ENCODE measurements around the gene NHSL2. TPM values are rescaled to one million over a fixed set of nuclear protein-coding genes. Genes with fewer than 3 reads are reported as not detected.

Gene NHSL2
- total RNA-seq, 2 donors from 2014 or later: 1.0 to 4.1 TPM

DNA sequence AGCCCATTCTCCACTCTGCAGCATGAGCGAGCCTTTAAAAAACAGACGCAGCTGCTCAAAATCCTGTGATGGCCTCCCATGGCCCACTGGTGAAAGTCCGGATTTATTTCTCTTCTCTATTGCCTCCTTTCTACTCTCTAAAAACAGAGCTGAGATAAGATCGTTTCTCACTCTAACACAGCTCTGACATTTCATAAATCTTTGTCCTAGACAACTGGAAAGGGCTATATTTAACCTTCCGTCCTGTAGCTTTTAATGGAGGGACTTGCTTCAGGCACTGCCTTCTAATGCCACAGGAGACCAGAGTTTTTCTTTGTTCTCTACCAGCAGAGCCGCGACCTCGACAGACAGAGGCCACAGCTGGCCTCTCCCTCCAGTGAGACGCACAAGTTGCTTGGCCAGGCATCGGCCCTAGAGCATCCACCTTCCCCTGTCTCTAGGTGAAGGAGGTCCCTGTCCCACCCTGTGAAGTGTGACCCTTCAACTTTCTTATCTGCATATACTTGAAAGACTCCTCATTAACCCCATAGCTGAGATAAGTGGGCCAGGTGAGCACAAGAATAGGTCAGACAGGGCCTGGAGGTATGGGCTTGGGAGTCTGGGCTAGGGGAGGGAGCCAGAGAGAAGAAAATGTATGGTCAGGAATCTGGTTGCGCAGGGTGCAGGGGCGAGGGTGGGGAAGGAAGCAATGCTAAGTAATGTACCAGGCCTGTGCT, 171.1 kb downstream of the NHSL2 start:
- no peaks in the 10 kb centered on the region for H3K4me1 ChIP-seq
- TF ChIP-seq, protein P1, sequence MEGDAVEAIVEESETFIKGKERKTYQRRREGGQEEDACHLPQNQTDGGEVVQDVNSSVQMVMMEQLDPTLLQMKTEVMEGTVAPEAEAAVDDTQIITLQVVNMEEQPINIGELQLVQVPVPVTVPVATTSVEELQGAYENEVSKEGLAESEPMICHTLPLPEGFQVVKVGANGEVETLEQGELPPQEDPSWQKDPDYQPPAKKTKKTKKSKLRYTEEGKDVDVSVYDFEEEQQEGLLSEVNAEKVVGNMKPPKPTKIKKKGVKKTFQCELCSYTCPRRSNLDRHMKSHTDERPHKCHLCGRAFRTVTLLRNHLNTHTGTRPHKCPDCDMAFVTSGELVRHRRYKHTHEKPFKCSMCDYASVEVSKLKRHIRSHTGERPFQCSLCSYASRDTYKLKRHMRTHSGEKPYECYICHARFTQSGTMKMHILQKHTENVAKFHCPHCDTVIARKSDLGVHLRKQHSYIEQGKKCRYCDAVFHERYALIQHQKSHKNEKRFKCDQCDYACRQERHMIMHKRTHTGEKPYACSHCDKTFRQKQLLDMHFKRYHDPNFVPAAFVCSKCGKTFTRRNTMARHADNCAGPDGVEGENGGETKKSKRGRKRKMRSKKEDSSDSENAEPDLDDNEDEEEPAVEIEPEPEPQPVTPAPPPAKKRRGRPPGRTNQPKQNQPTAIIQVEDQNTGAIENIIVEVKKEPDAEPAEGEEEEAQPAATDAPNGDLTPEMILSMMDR (IDR thresholded peaks at IDR 0.05): no peak
- no peaks in the 10 kb centered on the region for H3K9me3 ChIP-seq
- no peaks in the 10 kb centered on the region for H3K27me3 ChIP-seq
- H3K9ac ChIP-seq (ENCODE audit: low read depth in 2 of 2, low read length in 2 of 2): no peak overlapping the region
- intact Hi-C loops (cut with DNase I): no loop called here
- no peak overlapping the region for H3K4me3 ChIP-seq
- no peak for DNase-seq
- no peaks in the 10 kb centered on the region for H3K36me3 ChIP-seq
- H3K27ac ChIP-seq: no peak overlapping the region

GRCh38 chrX:72083291-72083690, 172.6 kb downstream of the NHSL2 start:
- no peaks in the 10 kb centered on the region for H3K36me3 ChIP-seq
- intact Hi-C loops (cut with DNase I): no loop called here
- no peaks in the 10 kb centered on the region for H3K27me3 ChIP-seq

GRCh38 chrX:72084114-72084513, 173.5 kb downstream of the NHSL2 start:
- DNase-seq: no peak
- Histone ChIP-seq H3K9ac (ENCODE audit: low read depth in 2 of 2, low read length in 2 of 2) (no peak overlapping the region), H3K27me3 (no peaks in the 10 kb centered on the region), H3K4me1 (no peaks in the 10 kb centered on the region), H3K9me3 (no peaks in the 10 kb centered on the region), H3K36me3 (no peaks in the 10 kb centered on the region), H3K4me3 (no peak overlapping the region), H3K27ac (no peak overlapping the region)
- intact Hi-C loops (cut with DNase I): no loop called here
- TF ChIP-seq, protein P1 (IDR thresholded peaks at IDR 0.05): no peak

More at GRCh38 chrX:72083291-72083690, 172.6 kb downstream of the NHSL2 start:
- TF ChIP-seq, protein P1 (IDR thresholded peaks at IDR 0.05): no peak
- Histone ChIP-seq H3K4me1 (no peaks in the 10 kb centered on the region), H3K4me3 (no peak overlapping the region), H3K27ac (no peak overlapping the region), H3K9me3 (no peaks in the 10 kb centered on the region), H3K9ac (ENCODE audit: low read depth in 2 of 2, low read length in 2 of 2) (no peak overlapping the region)
- no peak for DNase-seq

DNA sequence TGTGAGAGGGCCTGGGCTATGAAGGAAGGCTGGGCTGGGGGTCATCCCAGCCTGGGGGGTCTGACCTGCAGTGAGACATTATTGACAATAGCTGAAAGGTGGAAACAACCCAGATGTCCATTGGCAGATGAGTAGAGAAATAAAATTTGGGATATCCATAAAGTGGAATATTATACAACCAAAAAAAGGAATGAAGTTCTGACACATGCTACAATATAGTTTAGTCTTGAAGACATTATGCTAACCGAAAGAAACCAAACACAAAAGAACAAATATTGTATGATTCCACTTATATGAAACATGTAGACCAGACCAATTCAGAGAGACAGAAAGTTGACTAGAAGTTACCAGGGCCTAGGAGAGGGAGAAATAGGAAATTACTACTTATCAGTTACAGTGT, 176.3 kb downstream of the NHSL2 start:
- H3K4me3 ChIP-seq: no peak overlapping the region
- no peaks in the 10 kb centered on the region for H3K4me1 ChIP-seq
- H3K27me3 ChIP-seq: no peaks in the 10 kb centered on the region
- H3K36me3 ChIP-seq: no peaks in the 10 kb centered on the region
- no peaks in the 10 kb centered on the region for H3K9me3 ChIP-seq
- DNase-seq: no peak
- intact Hi-C loops (cut with DNase I): no loop called here
- H3K27ac ChIP-seq: no peak overlapping the region
- H3K9ac ChIP-seq (ENCODE audit: low read depth in 2 of 2, low read length in 2 of 2): no peak overlapping the region
- TF ChIP-seq, protein P1 (IDR thresholded peaks at IDR 0.05): no peak

- Histone ChIP-seq H3K4me3 (no peak overlapping the region), H3K27me3 (no peaks in the 10 kb centered on the region), H3K4me1 (no peaks in the 10 kb centered on the region), H3K9me3 (no peaks in the 10 kb centered on the region), H3K9ac (ENCODE audit: low read depth in 2 of 2, low read length in 2 of 2) (no peak overlapping the region), H3K36me3 (no peaks in the 10 kb centered on the region), H3K27ac (no peak overlapping the region)
- TF ChIP-seq, protein P1 (IDR thresholded peaks at IDR 0.05): no peak
- intact Hi-C loops (cut with DNase I): no loop called here
- no peak for DNase-seq
Observed at GRCh38 chrX:72088761-72089160, 178.1 kb downstream of the NHSL2 start.
